OCI-LY7 (cell line): ENCODE data around the gene VEGFB.

Experiments used
- EZH2phosphoT487 ChIP-seq: fragments of 200-600 bp; sonication (generic); IDR thresholded peaks from 2 replicates; pipeline ENCODE4 v1.6.1; 2018; ENCODE audit warnings: low read depth, borderline replicate concordance, mild to moderate bottlenecking, mixed run types, antibody characterized with exemption, low read length, moderate library complexity, mixed read lengths
- TF ChIP-seq, protein P1 (sequence below): fragments of 200-600 bp; sonication (generic); conservative IDR thresholded peaks from 2 replicates; pipeline ENCODE4 v1.5.1; 2014; ENCODE audit warnings: mild to moderate bottlenecking, antibody characterized with exemption, low read length, moderate library complexity, mixed read lengths

DNA sequence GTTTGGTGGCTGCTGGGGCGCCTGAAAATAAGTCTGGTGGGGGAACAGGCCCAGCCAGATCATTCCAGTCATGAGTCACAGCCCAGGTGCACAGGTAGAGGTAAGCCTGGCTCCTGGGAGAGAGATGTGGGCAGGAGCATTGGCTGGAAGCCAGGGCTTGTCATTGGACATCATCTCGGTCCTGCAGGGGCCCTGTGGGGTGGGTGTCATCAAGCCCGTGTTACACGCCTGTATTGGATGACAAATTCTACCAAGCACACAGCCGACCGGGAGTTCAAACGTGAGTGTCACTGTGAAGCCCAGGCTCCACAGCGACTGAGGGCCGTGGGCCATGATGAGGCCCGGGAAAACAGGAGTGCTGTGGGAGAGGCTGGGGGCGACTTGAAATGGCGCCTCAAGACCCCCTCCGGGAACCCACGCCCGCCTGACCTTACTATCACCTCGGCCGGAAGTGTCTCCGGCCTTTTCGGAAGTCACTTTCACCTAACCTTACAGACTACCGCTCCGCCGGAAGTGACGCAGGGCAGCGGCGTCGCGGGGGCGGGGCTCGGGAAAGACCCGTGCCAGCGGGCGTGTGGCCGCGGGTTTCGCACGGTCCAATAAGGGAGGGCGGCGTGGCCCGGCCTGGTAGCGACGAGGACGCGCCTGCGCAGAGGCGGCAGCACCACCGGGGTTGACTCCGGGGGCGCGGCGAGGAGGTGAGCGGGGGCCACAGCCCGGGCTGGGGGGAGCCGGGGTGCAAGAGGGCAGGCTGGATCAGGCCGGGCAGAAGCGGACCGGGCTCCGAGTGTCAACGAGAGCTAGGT lies 6.3 kb downstream of the VEGFB start, which contains the start of gene FKBP2:
- TF ChIP-seq, protein P1, sequence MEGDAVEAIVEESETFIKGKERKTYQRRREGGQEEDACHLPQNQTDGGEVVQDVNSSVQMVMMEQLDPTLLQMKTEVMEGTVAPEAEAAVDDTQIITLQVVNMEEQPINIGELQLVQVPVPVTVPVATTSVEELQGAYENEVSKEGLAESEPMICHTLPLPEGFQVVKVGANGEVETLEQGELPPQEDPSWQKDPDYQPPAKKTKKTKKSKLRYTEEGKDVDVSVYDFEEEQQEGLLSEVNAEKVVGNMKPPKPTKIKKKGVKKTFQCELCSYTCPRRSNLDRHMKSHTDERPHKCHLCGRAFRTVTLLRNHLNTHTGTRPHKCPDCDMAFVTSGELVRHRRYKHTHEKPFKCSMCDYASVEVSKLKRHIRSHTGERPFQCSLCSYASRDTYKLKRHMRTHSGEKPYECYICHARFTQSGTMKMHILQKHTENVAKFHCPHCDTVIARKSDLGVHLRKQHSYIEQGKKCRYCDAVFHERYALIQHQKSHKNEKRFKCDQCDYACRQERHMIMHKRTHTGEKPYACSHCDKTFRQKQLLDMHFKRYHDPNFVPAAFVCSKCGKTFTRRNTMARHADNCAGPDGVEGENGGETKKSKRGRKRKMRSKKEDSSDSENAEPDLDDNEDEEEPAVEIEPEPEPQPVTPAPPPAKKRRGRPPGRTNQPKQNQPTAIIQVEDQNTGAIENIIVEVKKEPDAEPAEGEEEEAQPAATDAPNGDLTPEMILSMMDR, result no peak
- no peak for TF ChIP-seq EZH2phosphoT487
